GM12878 (cell line): ENCODE data around the gene SNX10. TPM values are rescaled to one million over a fixed set of nuclear protein-coding genes. Genes with fewer than 3 reads are reported as not detected.

ENCODE experiments used
- ATAC-seq: fragments of 200-7000 bp; cut with Tn5 transposase; 3 replicates; pipeline ENCODE4 v1.9.1; 2020; ENCODE audit warnings: mild to moderate bottlenecking, moderate library complexity
- BruUV-seq: library from RNA; stranded (reverse); fragments of 400-500 nt; replicated peaks from 2 replicates; lab custom pipeline; 2021; lab: Mats Ljungman, UMichigan
- CTCF ChIA-PET: fragments of 300-600 bp; sonication (Branson Sonifier 250); formaldehyde crosslinking; extraction: SDS; loops from one replicate; lab custom pipeline; 2021; ENCODE audit warnings: inconsistent platforms; lab: Yijun Ruan, JAX
- POLR2A ChIA-PET: fragments of 350-600 bp; formaldehyde crosslinking; extraction: SDS; loops from one replicate; lab custom pipeline; 2021; ENCODE audit warnings: inconsistent platforms; lab: Charles Lee
- RAD21 ChIA-PET: fragments of 300-600 bp; sonication (Branson Sonifier 250); formaldehyde crosslinking; loops from one replicate; lab custom pipeline; 2023; ENCODE audit warnings: antibody characterized with exemption; ENCODE audit not compliant: unreplicated experiment; lab: Charles Lee
- SMC1A ChIA-PET: fragments of 300-600 bp; sonication (Branson Sonifier 250); formaldehyde crosslinking; loops from one replicate; lab custom pipeline; 2023; ENCODE audit not compliant: unreplicated experiment, uncharacterized antibody; lab: Charles Lee
- DNase-seq: peaks from one replicate; pipeline ENCODE4 v3.0.0-alpha.2; 2011; ENCODE audit warnings: low read depth, low spot score
- FAIRE-seq: peaks from 3 replicates; lab custom pipeline; 2011; peaks lifted over from hg19 to GRCh38; lab: Jason Lieb, UNC
- H2AFZ ChIP-seq: 2 replicates; pipeline ENCODE4 v1.6.0; 2011; ENCODE audit warnings: low read depth, low read length, control low read depth; ENCODE audit not compliant: control insufficient read depth
- H3K27ac ChIP-seq: 2 replicates; pipeline ENCODE4 v1.5.1; 2011; ENCODE audit warnings: control low read depth; ENCODE audit not compliant: control insufficient read depth, insufficient read depth
- H3K27me3 ChIP-seq, 2 experiments: replicated peaks in 1 of 2; 2 replicates each; pipeline versions ENCODE4 v1.6.0 to v1.6.1; 2011; ENCODE audit warnings: low read length in 1 of 2; ENCODE audit not compliant: control insufficient read depth in 2 of 2, insufficient read depth in 2 of 2
- H3K36me3 ChIP-seq, 2 experiments: 2 replicates each; pipeline ENCODE4 v1.5.1; 2011; ENCODE audit warnings: low read length in 1 of 2; ENCODE audit not compliant: control insufficient read depth in 2 of 2, insufficient read depth in 2 of 2
- H3K4me1 ChIP-seq: 2 replicates; pipeline ENCODE4 v1.6.1; 2011; ENCODE audit warnings: mild to moderate bottlenecking, low read length, moderate library complexity, mixed read lengths; ENCODE audit not compliant: control insufficient read depth, insufficient read depth
- H3K4me2 ChIP-seq: 2 replicates; pipeline ENCODE4 v1.6.0; 2011; ENCODE audit warnings: control low read depth; ENCODE audit not compliant: control insufficient read depth, insufficient read depth
- H3K4me3 ChIP-seq: fragments of 200-600 bp; sonication (generic); 2 replicates; pipeline ENCODE4 v1.5.1; 2016
- H3K79me2 ChIP-seq: 2 replicates; pipeline ENCODE4 v1.6.0; 2011; ENCODE audit warnings: low read length; ENCODE audit not compliant: control insufficient read depth, insufficient read depth
- H3K9ac ChIP-seq: 2 replicates; pipeline ENCODE4 v1.8.0; 2011; ENCODE audit warnings: low read length, control low read depth, mixed read lengths; ENCODE audit not compliant: control insufficient read depth, insufficient read depth
- H3K9me3 ChIP-seq: replicated peaks from 3 replicates; pipeline ENCODE4 v1.5.1; 2011; ENCODE audit warnings: mild to moderate bottlenecking, low read length; ENCODE audit not compliant: control insufficient read depth, insufficient read depth
- H4K20me1 ChIP-seq: 2 replicates; pipeline ENCODE4 v1.6.0; 2011; ENCODE audit not compliant: control insufficient read depth, insufficient read depth
- BMI1 ChIP-seq: fragments of 450-650 bp; IDR thresholded peaks from 2 replicates; pipeline ENCODE4 v1.6.1; 2016; ENCODE audit warnings: mild to moderate bottlenecking, moderate library complexity, borderline replicate concordance
- CBX3 ChIP-seq: fragments of 200-600 bp; sonication (generic); IDR thresholded peaks from 2 replicates; pipeline ENCODE4 v1.6.1; 2016; ENCODE audit warnings: low read depth, borderline replicate concordance
- CREB1 ChIP-seq: IDR thresholded peaks from 2 replicates; pipeline ENCODE4 v1.6.1; 2012; ENCODE audit warnings: low read depth, mild to moderate bottlenecking, inconsistent platforms
- HCFC1 ChIP-seq: fragments of 150-350 bp; IDR thresholded peaks from 2 replicates; pipeline ENCODE4 v1.6.1; 2014; ENCODE audit warnings: low read length
- HDAC2 ChIP-seq: fragments of 200-600 bp; sonication (generic); IDR thresholded peaks from 2 replicates; pipeline ENCODE4 v1.6.1; 2017
- KLF5 ChIP-seq: fragments of 450-650 bp; IDR thresholded peaks from 2 replicates; pipeline ENCODE4 v1.6.1; 2014; ENCODE audit warnings: mild to moderate bottlenecking; ENCODE audit not compliant: partially characterized antibody
- MXI1 ChIP-seq: fragments of 150-350 bp; IDR thresholded peaks from 2 replicates; pipeline ENCODE4 v1.6.1; 2011; ENCODE audit warnings: low read depth, mild to moderate bottlenecking, inconsistent platforms, low read length, improper control_type of control experiment
- PAX8 ChIP-seq: fragments of 450-650 bp; IDR thresholded peaks from 2 replicates; pipeline ENCODE4 v1.6.1; 2017; ENCODE audit warnings: mild to moderate bottlenecking, moderate library complexity
- POLR2A ChIP-seq: IDR thresholded peaks from 2 replicates; pipeline ENCODE4 v1.6.1; 2011; ENCODE audit warnings: low read depth, mild to moderate bottlenecking, low read length
- POLR2AphosphoS2 ChIP-seq: IDR thresholded peaks from 2 replicates; pipeline ENCODE4 v1.6.1; 2011; ENCODE audit warnings: low read depth, mild to moderate bottlenecking, low read length, improper control_type of control experiment, moderate library complexity
- RAD21 ChIP-seq: IDR thresholded peaks from 2 replicates; pipeline ENCODE4 v1.6.1; 2011; ENCODE audit warnings: mild to moderate bottlenecking, low read depth, low read length, moderate library complexity; ENCODE audit not compliant: insufficient read depth
- RUNX3 ChIP-seq: IDR thresholded peaks from 2 replicates; pipeline ENCODE4 v1.6.1; 2012; ENCODE audit warnings: low read length, inconsistent platforms
- SMAD5 ChIP-seq: IDR thresholded peaks from 2 replicates; pipeline ENCODE4 v1.6.1; 2016; ENCODE audit warnings: antibody characterized with exemption, low read depth
- SRF ChIP-seq, 2 experiments: IDR thresholded peaks; 2 replicates each; pipeline ENCODE4 v1.6.1; 2011; ENCODE audit warnings: low read depth in 2 of 2, low read length in 2 of 2, mild to moderate bottlenecking in 1 of 2, moderate library complexity in 1 of 2
- WGBS: methylation state at CpG from one replicate; pipeline ENCODE4 v1.1.6; 2016; ENCODE audit warnings: low lambda C conversion rate; ENCODE audit not compliant: insufficient replicate concordance, insufficient coverage; ENCODE audit errors: missing lambda C conversion rate; 5-methylcytosine and 5-hydroxymethylcytosine counted together
- in situ Hi-C: fragments of 300-500 bp; cut with MboI; formaldehyde crosslinking; loops from 9 replicates; pipeline ENCODE4 v1.14.3; 2018; ENCODE audit warnings: mixed read lengths
- intact Hi-C: fragments of 100-400 bp; cut with micrococcal nuclease; formaldehyde crosslinking; loops from one replicate; pipeline ENCODE4 v1.14.2; 2022; ENCODE audit not compliant: unreplicated experiment
- polyA plus RNA-seq, 11 experiments: library from polyadenylated mRNA; depleted of rRNA in 4 of 11; unstranded in 6 of 11; stranded (reverse) in 5 of 11; fragments of >200 nt; fragmentation: Nextera tagmentation in 4 of 11; fragmentation: Illumina TruSeq in 1 of 11; extraction: Ambion mirVana in 4 of 11; extraction: Trizol in 1 of 11; gene quantifications; 1 replicate in 1 of 11; 2 replicates in 10 of 11; pipeline versions ENCODE4 v1.2.1 to v1.2.3, GENCODE V29; 2011 to 2016; ENCODE audit warnings: inconsistent platforms in 2 of 11, missing spikeins in 2 of 11, low read depth in 1 of 11
- total RNA-seq, 4 experiments: library from RNA; depleted of rRNA in 3 of 4; stranded (reverse); fragments of >200 nt in 3 of 4; fragmentation: Illumina TruSeq in 1 of 4; extraction: Trizol in 1 of 4; gene quantifications; 2 replicates each; pipeline versions ENCODE4 v1.2.1 to v1.2.3, GENCODE V29; 2013 to 2021
- TF ChIP-seq, protein P1 (sequence below): fragments of 450-650 bp; IDR thresholded peaks from 2 replicates; pipeline ENCODE4 v1.6.1; 2017; ENCODE audit warnings: mild to moderate bottlenecking, moderate library complexity

SNX10 gene
- total and polyA plus RNA-seq, 10 of the 15 experiments (the other 5 are each of a cell fraction or from before 2014, with no cell fraction given) = 22.0 to 56.2 (median 30.1) TPM

DNA sequence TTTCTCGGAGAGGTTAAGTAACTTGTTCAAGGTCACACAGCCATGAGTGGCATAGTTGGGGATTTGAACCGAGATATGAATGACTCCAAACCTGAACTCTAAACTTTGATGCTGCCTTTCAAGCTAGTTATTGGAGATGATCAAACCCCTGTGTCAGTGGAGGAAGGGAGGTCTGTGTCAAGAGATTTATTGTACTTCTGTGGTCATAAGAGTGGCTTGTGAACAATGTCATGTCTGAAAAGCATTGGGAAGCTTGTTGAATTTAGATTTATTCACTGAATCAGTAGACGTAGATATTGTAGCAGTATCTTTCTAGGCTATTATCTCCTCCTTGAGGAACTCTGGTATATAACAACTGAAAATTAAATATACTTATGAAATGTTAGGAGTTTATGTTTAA is 27.3 kb downstream of the SNX10 start:
- ATAC-seq (no peak), FAIRE-seq (no peak), DNase-seq (no peak)
- H3K4me3 ChIP-seq = no peak overlapping the region
- no peaks in the 10 kb centered on the region for H3K9me3 ChIP-seq
- H3K27ac ChIP-seq = no peak overlapping the region
- H3K9ac ChIP-seq = no peak overlapping the region
- 99% methylated on average over 3 of the region's 3 CpGs for WGBS
- peaks cover 2% of the 10 kb centered on the region in 2 experiments; a peak in 2 of 4 replicates for H3K36me3 ChIP-seq
- intact Hi-C loops = no loop called here
- H3K27me3 ChIP-seq = no peaks in the 10 kb centered on the region
- peaks cover 4% of the 10 kb centered on the region for H3K79me2 ChIP-seq
- RAD21 ChIA-PET = interaction anchor here (0.6 kb wide), 1 partner anchor 351 kb away, joined by 3 read pairs; no protein-coding TSS in a partner anchor
- in situ Hi-C loops = no loop called here
- H3K4me2 ChIP-seq = no peak overlapping the region
- TF ChIP-seq RAD21 (no peak), KLF5 (no peak), POLR2A (no peak), RUNX3 (no peak), BMI1 (no peak)
- TF ChIP-seq, all 136 proteins: peak for 0
- Histone ChIP-seq H4K20me1 (no peaks in the 10 kb centered on the region), H3K4me1 (peaks cover under 1% of the 10 kb centered on the region; the same call in 1 of the 2 replicates), H2AFZ (no peak overlapping the region)
- SMC1A ChIA-PET = interaction anchor here (0.6 to 2.2 kb wide), 9 partner anchors 8 to 207 kb away, joined by 3 to 9 read pairs (median 4); no protein-coding TSS in a partner anchor
- BruUV-seq = no TSS peak
- POLR2A ChIA-PET = interaction anchor here (1.3 kb wide), 1 partner anchor 12 kb away, joined by 4 read pairs; no protein-coding TSS in a partner anchor
- CTCF ChIA-PET = interaction anchor here (0.6 to 2.6 kb wide), 11 partner anchors 9 to 1014 kb away, joined by 3 to 13 read pairs (median 3); partner anchors contain the start of gene NFE2L3

DNA sequence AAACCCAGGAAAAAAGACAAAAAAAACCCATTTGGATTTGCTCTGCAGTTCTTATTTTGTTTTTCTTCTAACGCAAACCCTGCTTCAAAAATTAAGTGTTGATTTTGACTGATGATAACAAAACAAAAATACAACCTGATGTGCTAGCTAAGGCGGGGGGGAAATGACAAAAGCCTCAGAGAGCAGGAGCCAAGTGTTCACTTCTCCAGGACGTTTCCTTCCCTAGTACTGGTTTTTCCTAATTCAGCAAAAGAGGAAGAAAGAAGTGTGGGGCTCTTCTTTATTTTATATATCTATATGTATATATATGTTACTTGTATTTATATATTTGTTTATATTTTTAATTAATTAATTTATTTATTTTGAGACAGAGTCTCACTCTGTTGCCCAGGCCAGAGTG is 28.0 kb downstream of the SNX10 start:
- no peak overlapping the region for H3K4me2 ChIP-seq
- no peak overlapping the region for H2AFZ ChIP-seq
- CTCF ChIA-PET = interaction anchor here (1.1 to 2.6 kb wide), 5 partner anchors 17 to 424 kb away, joined by 3 to 13 read pairs (median 5); no protein-coding TSS in a partner anchor
- FAIRE-seq (no peak), ATAC-seq (no peak), DNase-seq (no peak)
- WGBS = 87% methylated on average over 3 of the region's 3 CpGs
- H3K4me3 ChIP-seq = no peak overlapping the region
- H3K9ac ChIP-seq = no peak overlapping the region
- intact Hi-C loops (no loop called here), in situ Hi-C loops (no loop called here)
- POLR2A ChIA-PET = interaction anchor here (1.3 kb wide), 1 partner anchor 11 kb away, joined by 4 read pairs; no protein-coding TSS in a partner anchor
- H3K79me2 ChIP-seq = peaks cover 4% of the 10 kb centered on the region
- H3K36me3 ChIP-seq = peaks cover 2 to 6% of the 10 kb centered on the region in 2 experiments; a peak in 3 of 4 replicates
- no peaks in the 10 kb centered on the region for H3K27me3 ChIP-seq
- BruUV-seq = no TSS peak
- no peaks in the 10 kb centered on the region for H3K9me3 ChIP-seq
- SMC1A ChIA-PET = interaction anchor here (0.8 to 2.2 kb wide), 7 partner anchors 9 to 45 kb away, joined by 3 to 9 read pairs (median 4); no protein-coding TSS in a partner anchor
- RAD21 ChIA-PET = no interaction called here
- no peaks in the 10 kb centered on the region for H3K4me1 ChIP-seq
- H4K20me1 ChIP-seq = no peaks in the 10 kb centered on the region
- no peak overlapping the region for H3K27ac ChIP-seq
- no peak for TF ChIP-seq SRF (IDR thresholded peaks at IDR 0.05; ENCODE audit: low read depth in 2 of 2, low read length in 2 of 2)
- TF ChIP-seq SMAD5 = no peak
- no peak for TF ChIP-seq CREB1
- TF ChIP-seq, protein P1, sequence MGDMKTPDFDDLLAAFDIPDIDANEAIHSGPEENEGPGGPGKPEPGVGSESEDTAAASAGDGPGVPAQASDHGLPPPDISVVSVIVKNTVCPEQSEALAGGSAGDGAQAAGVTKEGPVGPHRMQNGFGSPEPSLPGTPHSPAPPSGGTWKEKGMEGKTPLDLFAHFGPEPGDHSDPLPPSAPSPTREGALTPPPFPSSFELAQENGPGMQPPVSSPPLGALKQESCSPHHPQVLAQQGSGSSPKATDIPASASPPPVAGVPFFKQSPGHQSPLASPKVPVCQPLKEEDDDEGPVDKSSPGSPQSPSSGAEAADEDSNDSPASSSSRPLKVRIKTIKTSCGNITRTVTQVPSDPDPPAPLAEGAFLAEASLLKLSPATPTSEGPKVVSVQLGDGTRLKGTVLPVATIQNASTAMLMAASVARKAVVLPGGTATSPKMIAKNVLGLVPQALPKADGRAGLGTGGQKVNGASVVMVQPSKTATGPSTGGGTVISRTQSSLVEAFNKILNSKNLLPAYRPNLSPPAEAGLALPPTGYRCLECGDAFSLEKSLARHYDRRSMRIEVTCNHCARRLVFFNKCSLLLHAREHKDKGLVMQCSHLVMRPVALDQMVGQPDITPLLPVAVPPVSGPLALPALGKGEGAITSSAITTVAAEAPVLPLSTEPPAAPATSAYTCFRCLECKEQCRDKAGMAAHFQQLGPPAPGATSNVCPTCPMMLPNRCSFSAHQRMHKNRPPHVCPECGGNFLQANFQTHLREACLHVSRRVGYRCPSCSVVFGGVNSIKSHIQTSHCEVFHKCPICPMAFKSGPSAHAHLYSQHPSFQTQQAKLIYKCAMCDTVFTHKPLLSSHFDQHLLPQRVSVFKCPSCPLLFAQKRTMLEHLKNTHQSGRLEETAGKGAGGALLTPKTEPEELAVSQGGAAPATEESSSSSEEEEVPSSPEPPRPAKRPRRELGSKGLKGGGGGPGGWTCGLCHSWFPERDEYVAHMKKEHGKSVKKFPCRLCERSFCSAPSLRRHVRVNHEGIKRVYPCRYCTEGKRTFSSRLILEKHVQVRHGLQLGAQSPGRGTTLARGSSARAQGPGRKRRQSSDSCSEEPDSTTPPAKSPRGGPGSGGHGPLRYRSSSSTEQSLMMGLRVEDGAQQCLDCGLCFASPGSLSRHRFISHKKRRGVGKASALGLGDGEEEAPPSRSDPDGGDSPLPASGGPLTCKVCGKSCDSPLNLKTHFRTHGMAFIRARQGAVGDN = no peak
- TF ChIP-seq HCFC1 = no peak
- TF ChIP-seq PAX8 = no peak
- no peak for TF ChIP-seq HDAC2
- TF ChIP-seq POLR2AphosphoS2 = no peak
- TF ChIP-seq MXI1 = no peak
- no peak for TF ChIP-seq CBX3
